ENCODE measurements around the gene FKBP15.

Gene FKBP15

DNA sequence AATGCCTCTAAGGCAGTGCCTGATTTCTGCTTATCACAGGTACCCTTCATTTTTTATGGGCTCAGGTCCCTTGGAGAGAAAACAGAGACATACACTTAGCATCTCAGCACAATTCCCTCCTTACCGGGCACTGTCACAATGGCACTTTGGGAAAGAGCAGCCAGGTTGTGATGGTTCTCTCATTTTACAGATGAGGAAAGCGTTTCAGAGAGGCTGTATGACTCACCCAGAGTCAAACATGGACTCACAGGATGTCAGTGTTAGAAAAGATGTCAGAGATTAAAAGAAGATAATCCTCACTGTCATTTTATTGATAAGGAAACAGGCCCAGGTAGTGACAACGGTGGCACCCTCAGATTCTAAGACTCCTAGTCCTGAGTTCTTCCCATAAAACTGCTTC is 82.3 kb downstream of the FKBP15 start:
- TF ChIP-seq, protein P1, sequence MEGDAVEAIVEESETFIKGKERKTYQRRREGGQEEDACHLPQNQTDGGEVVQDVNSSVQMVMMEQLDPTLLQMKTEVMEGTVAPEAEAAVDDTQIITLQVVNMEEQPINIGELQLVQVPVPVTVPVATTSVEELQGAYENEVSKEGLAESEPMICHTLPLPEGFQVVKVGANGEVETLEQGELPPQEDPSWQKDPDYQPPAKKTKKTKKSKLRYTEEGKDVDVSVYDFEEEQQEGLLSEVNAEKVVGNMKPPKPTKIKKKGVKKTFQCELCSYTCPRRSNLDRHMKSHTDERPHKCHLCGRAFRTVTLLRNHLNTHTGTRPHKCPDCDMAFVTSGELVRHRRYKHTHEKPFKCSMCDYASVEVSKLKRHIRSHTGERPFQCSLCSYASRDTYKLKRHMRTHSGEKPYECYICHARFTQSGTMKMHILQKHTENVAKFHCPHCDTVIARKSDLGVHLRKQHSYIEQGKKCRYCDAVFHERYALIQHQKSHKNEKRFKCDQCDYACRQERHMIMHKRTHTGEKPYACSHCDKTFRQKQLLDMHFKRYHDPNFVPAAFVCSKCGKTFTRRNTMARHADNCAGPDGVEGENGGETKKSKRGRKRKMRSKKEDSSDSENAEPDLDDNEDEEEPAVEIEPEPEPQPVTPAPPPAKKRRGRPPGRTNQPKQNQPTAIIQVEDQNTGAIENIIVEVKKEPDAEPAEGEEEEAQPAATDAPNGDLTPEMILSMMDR (IDR thresholded peaks at IDR 0.05), result no peak
- no peak overlapping the region for H3K27ac ChIP-seq

DNA sequence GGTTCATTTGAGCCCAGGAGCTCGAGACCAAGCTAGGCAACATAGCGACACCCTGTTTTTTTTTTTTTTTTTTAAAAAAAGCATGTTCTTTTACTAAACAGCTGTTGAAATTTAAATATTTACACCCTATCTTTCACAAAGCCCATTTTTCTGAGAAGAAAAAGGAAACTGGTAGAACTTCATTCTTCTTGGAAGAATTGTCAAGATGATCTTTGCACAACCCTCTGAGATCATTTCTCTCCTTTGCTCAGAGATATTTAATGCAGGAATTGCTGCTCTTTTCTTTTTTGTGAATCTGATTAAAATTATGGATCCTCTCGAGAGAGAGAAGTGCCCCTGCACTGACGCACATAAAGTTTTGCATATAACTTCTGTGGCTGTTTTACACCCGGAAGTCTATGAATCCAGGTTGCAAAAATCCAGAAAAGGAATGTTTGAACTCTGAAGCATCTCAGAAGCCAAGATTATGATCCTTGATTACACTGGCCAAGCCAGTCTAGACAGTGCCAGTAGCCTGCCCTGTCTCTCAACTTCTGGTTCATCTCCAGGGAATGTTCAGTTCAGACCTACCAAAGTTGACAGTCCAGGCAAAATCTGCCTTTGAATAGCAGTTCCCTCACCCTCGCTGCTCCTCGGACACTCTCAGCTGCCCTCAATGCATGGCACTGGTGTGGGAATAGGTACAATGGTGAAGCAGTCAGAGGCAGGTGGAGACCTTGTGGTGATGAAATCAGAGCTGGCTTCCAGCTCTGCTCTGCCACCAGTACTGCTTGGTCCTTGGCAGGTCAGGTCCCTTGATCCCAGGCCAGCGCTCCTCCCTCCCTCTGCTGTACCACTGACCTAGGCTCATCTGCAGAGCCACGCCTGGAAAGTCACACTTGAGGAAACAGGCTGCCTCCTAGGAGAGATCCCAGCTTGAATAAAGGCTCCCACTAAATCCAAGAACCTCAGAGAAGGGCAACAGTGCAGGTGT is 83.6 kb downstream of the FKBP15 start:
- TF ChIP-seq, protein P1 (IDR thresholded peaks at IDR 0.05), result no peak
- no peak overlapping the region for H3K4me3 ChIP-seq
- no peak overlapping the region for H3K27ac ChIP-seq
- H3K9me3 ChIP-seq, result no peaks in the 10 kb centered on the region
- intact Hi-C loops (cut with DNase I; ENCODE audit: low total_unique reads), result no loop called here
- no peak for DNase-seq
- H3K27me3 ChIP-seq, result no peaks in the 10 kb centered on the region
- H3K36me3 ChIP-seq, result no peaks in the 10 kb centered on the region
- H3K4me1 ChIP-seq, result no peaks in the 10 kb centered on the region

More for the DNA sequence above, 82.3 kb downstream of the FKBP15 start:
- no peak for DNase-seq
- Histone ChIP-seq H3K4me3 (no peak overlapping the region), H3K27me3 (peaks cover 0 to 4% of the 10 kb centered on the region in 2 donors), H3K4me1 (no peaks in the 10 kb centered on the region), H3K36me3 (no peaks in the 10 kb centered on the region), H3K9me3 (no peaks in the 10 kb centered on the region)
- intact Hi-C loops (cut with DNase I; ENCODE audit: low total_unique reads), result no loop called here

DNA sequence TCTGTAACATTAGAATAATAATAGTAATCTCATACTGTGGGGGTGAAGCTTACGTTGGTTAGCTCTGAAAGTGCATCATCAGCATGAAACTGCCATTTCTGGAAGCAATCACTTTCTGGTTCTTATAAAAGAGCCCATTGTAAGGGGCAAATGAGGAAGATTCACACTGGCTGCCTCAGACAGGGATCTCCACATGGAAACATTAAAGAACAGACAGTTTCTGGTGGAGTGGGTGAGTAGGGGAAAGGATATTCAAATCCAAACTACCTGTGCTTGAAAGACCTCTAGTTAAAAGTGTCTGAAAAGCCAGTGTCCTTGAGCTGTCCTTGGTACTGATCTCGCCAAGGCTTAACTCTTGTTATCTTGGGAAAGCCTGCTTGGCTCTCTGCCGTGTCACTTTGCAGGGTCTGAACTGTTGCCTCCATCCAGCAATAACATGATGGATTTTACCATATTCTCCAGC is 89.4 kb downstream of the FKBP15 start:
- Histone ChIP-seq H3K27ac (no peak overlapping the region), H3K27me3 (peaks cover 0 to 23% of the 10 kb centered on the region in 2 donors), H3K9me3 (no peaks in the 10 kb centered on the region), H3K36me3 (no peaks in the 10 kb centered on the region), H3K4me3 (no peak overlapping the region), H3K4me1 (no peaks in the 10 kb centered on the region)
- DNase-seq, result no peak
- intact Hi-C loops (cut with DNase I; ENCODE audit: low total_unique reads), result no loop called here
- TF ChIP-seq, protein P1 (IDR thresholded peaks at IDR 0.05), result no peak

DNA sequence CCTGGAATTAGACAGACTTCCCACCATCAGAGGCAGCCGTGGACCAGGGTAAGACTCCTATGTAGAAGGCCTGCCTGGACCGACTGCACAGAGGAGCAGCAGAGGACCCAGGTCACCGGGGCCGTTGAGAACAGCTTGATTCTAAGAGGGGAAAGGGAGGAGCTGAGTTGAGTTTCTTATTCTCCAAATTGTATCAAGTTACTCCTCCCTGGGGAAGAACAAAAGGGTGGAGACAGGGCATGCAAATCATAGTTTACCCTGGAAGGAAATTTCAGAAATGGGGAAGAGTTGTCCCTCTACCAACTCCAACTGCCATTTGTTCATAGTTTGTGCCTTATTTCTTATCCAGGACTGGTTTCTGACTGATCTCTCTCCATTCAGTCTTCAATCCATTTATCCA is 91.2 kb downstream of the FKBP15 start:
- TF ChIP-seq, protein P1 (IDR thresholded peaks at IDR 0.05), result no peak
- DNase-seq, result no peak
- no peaks in the 10 kb centered on the region for H3K36me3 ChIP-seq
- intact Hi-C loops (cut with DNase I; ENCODE audit: low total_unique reads), result no loop called here
- H3K9me3 ChIP-seq, result no peaks in the 10 kb centered on the region
- no peaks in the 10 kb centered on the region for H3K4me1 ChIP-seq
- no peak overlapping the region for H3K27ac ChIP-seq
- H3K4me3 ChIP-seq, result no peak overlapping the region
- H3K27me3 ChIP-seq, result peaks cover 0 to 26% of the 10 kb centered on the region in 2 donors

DNA sequence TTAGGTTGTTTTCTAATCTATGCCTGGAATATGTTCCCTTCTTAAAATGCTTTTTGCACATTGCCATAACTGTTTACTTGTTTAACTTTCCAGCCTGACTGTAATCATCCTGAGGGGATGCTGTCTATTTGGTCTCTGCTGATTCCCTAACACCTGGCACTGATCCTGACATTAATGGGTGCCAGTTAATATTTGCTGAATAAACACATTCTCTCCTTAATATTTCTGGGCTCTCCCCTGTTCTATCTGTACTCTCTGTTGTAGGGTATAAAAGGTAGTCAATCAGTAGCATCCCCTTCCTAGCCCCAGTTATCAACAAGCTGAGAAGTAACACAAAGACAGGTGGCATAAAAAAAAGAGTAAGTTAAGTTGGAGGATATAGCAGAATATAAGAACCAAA is 91.6 kb downstream of the FKBP15 start:
- no peaks in the 10 kb centered on the region for H3K9me3 ChIP-seq
- no peak overlapping the region for H3K4me3 ChIP-seq
- no peak overlapping the region for H3K27ac ChIP-seq
- no peak for DNase-seq
- H3K36me3 ChIP-seq, result no peaks in the 10 kb centered on the region
- no peaks in the 10 kb centered on the region for H3K4me1 ChIP-seq
- intact Hi-C loops (cut with DNase I; ENCODE audit: low total_unique reads), result no loop called here
- TF ChIP-seq, protein P1 (IDR thresholded peaks at IDR 0.05), result no peak
- peaks cover 0 to 26% of the 10 kb centered on the region in 2 donors for H3K27me3 ChIP-seq
